ENCODE measurements around the gene LGALS9C.
"Not testable (repeated sequence)": the region's sequence is repeated elsewhere in the genome, so short reads cannot be mapped to it uniquely, and the experiment has no call there.

LGALS9C gene

DNA sequence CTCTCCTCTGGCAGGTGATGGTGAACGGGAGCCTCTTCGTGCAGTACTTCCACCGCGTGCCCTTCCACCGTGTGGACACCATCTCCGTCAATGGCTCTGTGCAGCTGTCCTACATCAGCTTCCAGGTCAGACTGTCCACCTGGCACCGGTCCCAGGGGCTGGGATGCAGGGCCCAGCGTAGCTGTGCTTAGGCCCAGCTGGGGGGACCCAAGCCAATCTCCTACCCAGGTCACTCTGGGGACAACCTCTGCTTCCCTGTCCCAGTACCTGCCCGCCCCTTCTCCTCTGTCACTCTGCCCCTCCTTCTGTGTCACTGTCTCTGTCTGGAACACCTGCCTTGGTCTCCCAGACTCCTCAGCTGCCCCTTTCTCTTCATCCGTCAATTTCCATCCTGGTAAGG lies 11.0 kb downstream of the LGALS9C start:
- H3K27me3 ChIP-seq (ENCODE audit: insufficient read depth, low read length); H3K4me1 ChIP-seq (ENCODE audit: insufficient read depth, low read length); H3K27ac ChIP-seq (ENCODE audit: low read length); H3K9ac ChIP-seq (ENCODE audit: low read depth, low read length); H3K36me3 ChIP-seq (ENCODE audit: insufficient read depth, low read depth, low read length); H3K9me3 ChIP-seq (ENCODE audit: insufficient read depth, low read depth, low read length); H3K4me3 ChIP-seq (ENCODE audit: low read length): not testable (repeated sequence)

DNA sequence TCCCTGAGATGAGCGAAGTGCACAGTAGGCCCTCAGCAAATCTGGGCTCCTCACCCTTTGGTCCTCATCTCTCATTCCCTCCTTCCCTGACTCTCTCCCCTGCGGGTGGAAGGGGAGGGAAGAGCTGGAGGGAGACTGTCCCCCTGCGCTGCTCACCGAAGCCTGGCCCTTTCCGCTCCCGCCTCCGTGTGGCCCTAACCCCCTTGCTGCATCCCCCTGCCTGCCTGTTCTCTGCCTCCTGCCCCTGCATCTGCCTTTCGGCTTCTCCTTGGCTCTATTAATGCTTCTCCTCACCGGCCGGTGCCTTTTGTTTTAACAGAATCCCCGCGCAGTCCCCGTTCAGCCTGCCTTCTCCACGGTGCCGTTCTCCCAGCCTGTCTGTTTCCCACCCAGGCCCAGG lies 12.0 kb downstream of the LGALS9C start:
- H3K27ac ChIP-seq (ENCODE audit: low read length); H3K9ac ChIP-seq (ENCODE audit: low read depth, low read length); H3K27me3 ChIP-seq (ENCODE audit: insufficient read depth, low read length): not testable (repeated sequence)

DNA sequence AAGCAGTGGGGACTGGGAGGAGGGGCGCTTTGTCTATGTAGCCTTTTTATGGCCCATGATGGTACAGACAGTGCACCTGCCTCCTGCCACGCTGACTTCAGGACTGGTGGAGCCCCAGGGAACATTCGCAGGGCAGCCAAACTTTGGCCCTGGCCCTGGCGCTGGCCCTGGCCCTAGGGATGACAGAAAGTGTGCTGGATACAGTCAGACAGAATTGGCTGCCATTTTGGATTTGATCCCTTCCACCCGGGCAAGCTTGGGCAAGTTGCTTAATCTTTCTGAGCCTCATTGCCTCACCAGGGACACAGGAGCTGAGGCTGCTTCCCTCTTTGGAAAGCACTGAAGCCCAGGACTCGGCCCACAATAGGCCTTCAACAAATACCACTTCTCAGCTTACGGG lies 13.4 kb downstream of the LGALS9C start:
- not testable (repeated sequence) for H3K27ac ChIP-seq (ENCODE audit: low read length); H3K9me3 ChIP-seq (ENCODE audit: insufficient read depth, low read depth, low read length); H3K36me3 ChIP-seq (ENCODE audit: insufficient read depth, low read depth, low read length)

More for the DNA sequence above, 12.0 kb downstream of the LGALS9C start:
- not testable (repeated sequence) for H3K9me3 ChIP-seq (ENCODE audit: insufficient read depth, low read depth, low read length); H3K36me3 ChIP-seq (ENCODE audit: insufficient read depth, low read depth, low read length); H3K4me1 ChIP-seq (ENCODE audit: insufficient read depth, low read length); H3K4me3 ChIP-seq (ENCODE audit: low read length)

DNA sequence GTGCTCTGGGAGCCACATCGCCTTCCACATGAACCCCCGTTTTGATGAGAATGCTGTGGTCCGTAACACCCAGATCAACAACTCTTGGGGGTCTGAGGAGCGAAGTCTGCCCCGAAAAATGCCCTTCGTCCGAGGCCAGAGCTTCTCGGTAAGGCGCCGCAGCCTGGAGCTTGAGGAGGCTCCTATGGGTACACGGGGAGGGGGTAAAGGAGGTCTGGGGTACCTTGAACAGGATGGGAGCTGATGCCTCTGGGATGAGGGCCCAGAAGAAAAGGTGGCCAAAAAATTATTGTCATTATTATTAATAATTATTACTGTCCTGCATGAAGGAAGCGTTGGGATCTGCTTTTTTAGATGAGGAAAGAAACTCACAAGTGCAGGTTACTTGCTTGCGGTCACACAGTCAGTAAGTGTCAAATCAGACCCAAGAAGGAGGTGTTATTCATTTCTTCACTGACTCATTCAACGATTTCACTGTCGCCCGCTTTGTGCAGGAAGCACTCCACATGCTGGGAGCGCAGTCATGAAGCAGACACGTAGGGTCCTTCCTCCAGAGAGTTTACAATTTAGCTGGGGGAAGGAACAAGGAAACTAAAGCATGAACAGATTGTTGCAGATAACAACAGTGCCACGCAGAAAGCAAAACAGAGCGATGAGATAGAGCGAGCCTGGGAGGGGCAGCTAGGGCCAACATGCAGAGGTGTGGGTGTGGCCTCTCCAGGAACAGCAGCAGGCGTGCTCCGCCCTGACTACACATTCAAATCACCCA lies 16.3 kb downstream of the LGALS9C start:
- not testable (repeated sequence) for H3K36me3 ChIP-seq (ENCODE audit: insufficient read depth, low read depth, low read length); H3K9me3 ChIP-seq (ENCODE audit: insufficient read depth, low read depth, low read length); H3K4me3 ChIP-seq (ENCODE audit: low read length); H3K27me3 ChIP-seq (ENCODE audit: insufficient read depth, low read length); H3K9ac ChIP-seq (ENCODE audit: low read depth, low read length); H3K4me1 ChIP-seq (ENCODE audit: insufficient read depth, low read length); H3K27ac ChIP-seq (ENCODE audit: low read length)

More for the DNA sequence above, 13.4 kb downstream of the LGALS9C start:
- not testable (repeated sequence) for H3K9ac ChIP-seq (ENCODE audit: low read depth, low read length); H3K27me3 ChIP-seq (ENCODE audit: insufficient read depth, low read length); H3K4me3 ChIP-seq (ENCODE audit: low read length); H3K4me1 ChIP-seq (ENCODE audit: insufficient read depth, low read length)

DNA sequence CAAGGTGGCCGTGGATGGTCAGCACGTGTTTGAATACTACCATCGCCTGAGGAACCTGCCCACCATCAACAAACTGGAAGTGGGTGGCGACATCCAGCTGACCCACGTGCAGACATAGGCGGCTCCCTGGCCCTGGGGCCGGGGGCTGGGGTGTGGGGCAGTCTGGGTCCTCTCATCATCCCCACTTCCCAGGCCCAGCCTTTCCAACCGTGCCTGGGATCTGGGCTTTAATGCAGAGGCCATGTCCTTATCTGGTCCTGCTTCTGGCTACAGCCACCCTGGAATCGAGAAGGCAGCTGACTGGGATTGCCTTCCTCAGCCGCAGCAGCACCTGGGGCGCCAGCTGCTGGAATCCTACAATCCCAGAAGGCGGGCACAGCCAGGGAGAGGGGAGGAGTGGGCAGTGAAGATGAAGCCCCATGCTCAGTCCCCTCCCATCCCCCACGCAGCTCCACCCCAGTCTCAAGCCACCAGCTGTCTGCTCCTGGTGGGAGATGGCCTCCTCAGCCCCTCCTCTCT lies 17.7 kb downstream of the LGALS9C start:
- H3K27ac ChIP-seq (ENCODE audit: low read length); H3K9ac ChIP-seq (ENCODE audit: low read depth, low read length); H3K4me3 ChIP-seq (ENCODE audit: low read length); H3K9me3 ChIP-seq (ENCODE audit: insufficient read depth, low read depth, low read length); H3K4me1 ChIP-seq (ENCODE audit: insufficient read depth, low read length); H3K36me3 ChIP-seq (ENCODE audit: insufficient read depth, low read depth, low read length); H3K27me3 ChIP-seq (ENCODE audit: insufficient read depth, low read length): not testable (repeated sequence)

DNA sequence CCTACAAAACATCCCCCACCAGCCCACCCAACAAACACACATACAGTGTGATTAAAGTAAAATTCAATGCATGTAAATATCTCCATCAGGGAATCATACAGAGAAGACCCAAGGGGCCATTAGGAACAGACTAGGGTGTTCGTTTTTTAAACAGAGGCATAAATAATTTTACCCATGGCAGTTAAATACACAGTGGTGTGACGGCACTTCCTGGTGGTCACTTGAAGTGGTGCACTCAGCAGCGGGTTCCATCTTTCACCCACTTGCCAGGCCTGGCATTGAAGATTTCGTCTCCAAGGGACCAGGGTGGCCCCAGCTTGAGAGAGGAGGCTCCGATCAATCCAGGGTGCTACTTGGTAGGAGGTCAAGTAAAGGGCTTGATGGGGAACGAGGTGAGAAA lies 20.5 kb downstream of the LGALS9C start:
- not testable (repeated sequence) for H3K9me3 ChIP-seq (ENCODE audit: insufficient read depth, low read depth, low read length); H3K27me3 ChIP-seq (ENCODE audit: insufficient read depth, low read length); H3K4me1 ChIP-seq (ENCODE audit: insufficient read depth, low read length); H3K36me3 ChIP-seq (ENCODE audit: insufficient read depth, low read depth, low read length); H3K27ac ChIP-seq (ENCODE audit: low read length); H3K4me3 ChIP-seq (ENCODE audit: low read length); H3K9ac ChIP-seq (ENCODE audit: low read depth, low read length)

DNA sequence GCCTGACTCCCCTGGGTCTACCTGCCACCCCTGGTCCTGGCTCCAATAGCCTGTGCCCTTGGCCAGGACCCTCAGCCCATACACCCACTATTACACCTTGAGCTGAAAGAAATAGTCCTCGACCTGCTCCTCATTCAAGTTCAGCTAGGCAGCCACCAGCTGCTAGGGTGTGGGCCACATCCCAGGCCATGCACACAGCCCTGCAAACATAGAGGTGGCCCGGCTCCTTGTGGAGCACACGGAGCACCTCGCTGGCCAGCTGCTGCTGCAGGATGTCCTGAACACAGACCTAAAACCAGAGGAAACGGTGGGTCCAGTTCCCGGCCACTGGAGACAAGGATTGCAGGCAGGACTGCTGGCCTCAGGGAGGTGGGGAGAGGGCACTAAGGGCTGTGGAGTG lies 22.5 kb downstream of the LGALS9C start:
- not testable (repeated sequence) for H3K9ac ChIP-seq (ENCODE audit: low read depth, low read length); H3K4me3 ChIP-seq (ENCODE audit: low read length); H3K27ac ChIP-seq (ENCODE audit: low read length); H3K27me3 ChIP-seq (ENCODE audit: insufficient read depth, low read length); H3K4me1 ChIP-seq (ENCODE audit: insufficient read depth, low read length); H3K36me3 ChIP-seq (ENCODE audit: insufficient read depth, low read depth, low read length); H3K9me3 ChIP-seq (ENCODE audit: insufficient read depth, low read depth, low read length)

DNA sequence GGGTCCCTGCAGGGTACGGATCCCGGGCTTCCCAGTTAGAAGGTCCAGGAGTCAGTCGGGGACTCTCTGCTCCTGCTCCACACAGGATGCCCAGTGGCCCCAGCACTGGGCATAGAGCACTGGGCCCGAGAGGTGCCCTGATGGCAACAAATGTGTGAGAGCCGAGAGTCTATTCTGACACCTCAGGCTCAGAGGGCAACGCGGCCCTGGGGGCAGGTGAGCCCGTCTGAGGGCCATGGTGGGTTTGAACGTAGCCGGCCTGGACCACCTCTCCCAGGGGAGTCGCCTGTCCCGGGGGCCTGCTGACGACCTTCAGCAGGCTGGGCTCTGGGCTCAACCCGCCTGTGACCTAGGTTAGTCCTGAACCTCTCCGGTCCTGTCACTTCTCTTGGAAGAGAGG lies 23.2 kb downstream of the LGALS9C start:
- H3K27me3 ChIP-seq (ENCODE audit: insufficient read depth, low read length); H3K27ac ChIP-seq (ENCODE audit: low read length); H3K4me1 ChIP-seq (ENCODE audit: insufficient read depth, low read length); H3K9ac ChIP-seq (ENCODE audit: low read depth, low read length); H3K36me3 ChIP-seq (ENCODE audit: insufficient read depth, low read depth, low read length); H3K4me3 ChIP-seq (ENCODE audit: low read length); H3K9me3 ChIP-seq (ENCODE audit: insufficient read depth, low read depth, low read length): not testable (repeated sequence)

DNA sequence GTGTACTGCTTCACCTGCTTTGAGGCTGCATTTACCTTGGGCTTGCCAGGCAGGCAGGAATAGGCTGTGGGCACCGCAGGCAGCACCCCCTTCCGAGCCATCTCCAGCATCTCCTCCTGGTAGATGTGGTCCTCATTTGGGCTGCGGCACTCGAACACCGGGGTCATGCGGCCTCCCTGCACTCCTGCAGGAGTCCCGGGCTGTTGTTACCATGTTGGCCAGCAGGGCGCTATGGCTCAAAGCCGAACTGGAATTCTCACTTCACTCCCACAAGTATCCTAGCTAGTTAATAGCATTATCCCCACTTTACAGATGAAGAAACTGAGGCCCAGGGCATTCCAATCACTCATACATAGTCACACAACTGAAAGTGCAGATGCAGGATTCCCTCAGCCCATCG lies 23.7 kb downstream of the LGALS9C start:
- H3K27me3 ChIP-seq (ENCODE audit: insufficient read depth, low read length); H3K27ac ChIP-seq (ENCODE audit: low read length); H3K9ac ChIP-seq (ENCODE audit: low read depth, low read length); H3K9me3 ChIP-seq (ENCODE audit: insufficient read depth, low read depth, low read length); H3K4me3 ChIP-seq (ENCODE audit: low read length); H3K36me3 ChIP-seq (ENCODE audit: insufficient read depth, low read depth, low read length); H3K4me1 ChIP-seq (ENCODE audit: insufficient read depth, low read length): not testable (repeated sequence)

DNA sequence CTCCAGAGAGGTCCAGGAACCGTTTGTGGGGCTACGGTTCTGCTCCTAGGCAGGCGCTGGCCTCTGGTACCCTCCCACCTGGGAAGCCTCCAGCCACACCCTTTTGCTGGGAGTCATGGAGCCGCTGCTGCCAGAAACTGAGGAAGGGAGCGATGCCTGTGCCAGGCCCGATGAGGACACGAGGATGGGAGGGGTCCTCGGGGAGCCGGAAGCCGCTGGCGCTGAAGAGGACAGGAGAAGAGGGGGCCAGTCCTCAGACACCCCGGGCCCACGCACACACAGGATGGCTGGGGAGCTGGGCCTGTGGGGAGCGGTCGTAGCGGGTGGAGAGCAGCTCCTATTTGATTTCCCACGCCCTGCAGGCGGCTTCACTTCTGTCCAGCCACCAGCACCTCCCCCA lies 24.2 kb downstream of the LGALS9C start:
- not testable (repeated sequence) for H3K9ac ChIP-seq (ENCODE audit: low read depth, low read length); H3K9me3 ChIP-seq (ENCODE audit: insufficient read depth, low read depth, low read length)

DNA sequence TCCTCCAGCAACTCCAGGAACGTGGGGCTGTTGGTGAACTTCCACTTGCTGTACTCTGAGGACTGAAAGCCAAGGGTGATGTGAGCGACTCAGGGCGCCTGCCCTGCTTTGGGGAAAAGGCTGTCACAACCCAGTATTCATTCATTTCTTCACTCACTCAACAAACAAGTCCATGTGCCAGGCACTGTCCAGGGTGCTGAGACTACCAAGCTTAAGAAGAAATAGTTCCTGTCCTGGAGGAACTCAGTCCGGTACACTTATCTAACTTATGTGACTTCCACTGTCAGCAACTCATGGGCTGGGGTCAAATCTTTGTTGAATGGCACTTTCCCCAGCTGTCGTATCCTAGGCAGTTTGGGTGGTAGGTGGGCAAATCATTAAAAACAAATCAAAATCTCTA lies 26.6 kb downstream of the LGALS9C start:
- not testable (repeated sequence) for H3K27me3 ChIP-seq (ENCODE audit: insufficient read depth, low read length); H3K9me3 ChIP-seq (ENCODE audit: insufficient read depth, low read depth, low read length); H3K4me1 ChIP-seq (ENCODE audit: insufficient read depth, low read length)

More for the DNA sequence above, 24.2 kb downstream of the LGALS9C start:
- H3K36me3 ChIP-seq (ENCODE audit: insufficient read depth, low read depth, low read length); H3K27ac ChIP-seq (ENCODE audit: low read length); H3K27me3 ChIP-seq (ENCODE audit: insufficient read depth, low read length); H3K4me3 ChIP-seq (ENCODE audit: low read length); H3K4me1 ChIP-seq (ENCODE audit: insufficient read depth, low read length): not testable (repeated sequence)

DNA sequence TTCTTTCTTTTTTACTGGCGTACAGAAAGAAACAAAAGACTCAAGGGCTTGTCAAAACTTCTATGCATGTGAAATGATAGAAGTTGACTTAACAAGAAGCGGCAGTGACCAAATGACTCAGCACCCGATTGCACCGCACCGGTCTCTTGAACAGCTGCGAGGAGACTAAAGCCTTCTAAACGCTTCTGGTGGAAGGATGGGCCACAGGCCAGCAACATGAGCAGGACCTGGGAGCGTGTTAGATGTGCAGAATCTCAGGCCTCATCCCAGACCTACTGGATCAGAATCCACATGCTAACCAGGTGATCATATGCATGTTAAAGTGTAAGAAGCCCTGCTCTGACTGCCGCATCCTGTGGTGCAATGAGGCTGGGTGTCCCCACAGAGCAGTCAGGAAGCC lies 31.1 kb downstream of the LGALS9C start:
- not testable (repeated sequence) for H3K36me3 ChIP-seq (ENCODE audit: insufficient read depth, low read depth, low read length); H3K4me3 ChIP-seq (ENCODE audit: low read length); H3K4me1 ChIP-seq (ENCODE audit: insufficient read depth, low read length); H3K27me3 ChIP-seq (ENCODE audit: insufficient read depth, low read length); H3K9ac ChIP-seq (ENCODE audit: low read depth, low read length); H3K9me3 ChIP-seq (ENCODE audit: insufficient read depth, low read depth, low read length); H3K27ac ChIP-seq (ENCODE audit: low read length)

More for the DNA sequence above, 26.6 kb downstream of the LGALS9C start:
- not testable (repeated sequence) for H3K27ac ChIP-seq (ENCODE audit: low read length); H3K9ac ChIP-seq (ENCODE audit: low read depth, low read length); H3K4me3 ChIP-seq (ENCODE audit: low read length); H3K36me3 ChIP-seq (ENCODE audit: insufficient read depth, low read depth, low read length)

Measured in iPS-20b (cell line).